ENCODE measurements around the gene TNIK.

Gene TNIK

DNA sequence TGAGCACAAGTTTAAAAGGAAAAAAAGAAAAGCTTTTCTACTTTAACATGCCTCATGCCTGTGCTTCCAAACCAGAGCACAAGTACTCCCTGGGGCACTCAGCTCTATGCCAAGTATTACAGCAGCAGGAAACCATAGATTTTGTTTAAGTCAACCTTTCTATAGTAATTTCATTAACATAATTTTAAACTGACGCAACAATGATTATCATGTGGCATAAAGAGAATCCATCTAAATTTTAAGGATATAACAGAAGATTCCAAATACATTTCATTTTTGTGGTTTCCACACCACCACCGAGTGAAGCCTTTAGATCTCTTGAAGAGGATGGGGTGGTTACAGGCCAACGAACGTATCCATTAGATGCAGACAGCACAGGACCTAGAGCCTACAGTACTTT, 112.1 kb downstream of the TNIK start:
- TF ChIP-seq POLR2AphosphoS5 (IDR thresholded peaks at IDR 0.05; ENCODE audit: low read depth, low read length) (no peak), SIN3A (IDR thresholded peaks at IDR 0.05; ENCODE audit: borderline replicate concordance, insufficient read depth, low read length) (no peak), TAF1 (IDR thresholded peaks at IDR 0.05; ENCODE audit: borderline replicate concordance, insufficient read depth, low read length) (no peak), FOXP2 (optimal IDR thresholded peaks at IDR 0.05; ENCODE audit: borderline replicate concordance, extremely low read depth, extremely low read length, insufficient read depth) (no peak)
- TF ChIP-seq, protein P1, sequence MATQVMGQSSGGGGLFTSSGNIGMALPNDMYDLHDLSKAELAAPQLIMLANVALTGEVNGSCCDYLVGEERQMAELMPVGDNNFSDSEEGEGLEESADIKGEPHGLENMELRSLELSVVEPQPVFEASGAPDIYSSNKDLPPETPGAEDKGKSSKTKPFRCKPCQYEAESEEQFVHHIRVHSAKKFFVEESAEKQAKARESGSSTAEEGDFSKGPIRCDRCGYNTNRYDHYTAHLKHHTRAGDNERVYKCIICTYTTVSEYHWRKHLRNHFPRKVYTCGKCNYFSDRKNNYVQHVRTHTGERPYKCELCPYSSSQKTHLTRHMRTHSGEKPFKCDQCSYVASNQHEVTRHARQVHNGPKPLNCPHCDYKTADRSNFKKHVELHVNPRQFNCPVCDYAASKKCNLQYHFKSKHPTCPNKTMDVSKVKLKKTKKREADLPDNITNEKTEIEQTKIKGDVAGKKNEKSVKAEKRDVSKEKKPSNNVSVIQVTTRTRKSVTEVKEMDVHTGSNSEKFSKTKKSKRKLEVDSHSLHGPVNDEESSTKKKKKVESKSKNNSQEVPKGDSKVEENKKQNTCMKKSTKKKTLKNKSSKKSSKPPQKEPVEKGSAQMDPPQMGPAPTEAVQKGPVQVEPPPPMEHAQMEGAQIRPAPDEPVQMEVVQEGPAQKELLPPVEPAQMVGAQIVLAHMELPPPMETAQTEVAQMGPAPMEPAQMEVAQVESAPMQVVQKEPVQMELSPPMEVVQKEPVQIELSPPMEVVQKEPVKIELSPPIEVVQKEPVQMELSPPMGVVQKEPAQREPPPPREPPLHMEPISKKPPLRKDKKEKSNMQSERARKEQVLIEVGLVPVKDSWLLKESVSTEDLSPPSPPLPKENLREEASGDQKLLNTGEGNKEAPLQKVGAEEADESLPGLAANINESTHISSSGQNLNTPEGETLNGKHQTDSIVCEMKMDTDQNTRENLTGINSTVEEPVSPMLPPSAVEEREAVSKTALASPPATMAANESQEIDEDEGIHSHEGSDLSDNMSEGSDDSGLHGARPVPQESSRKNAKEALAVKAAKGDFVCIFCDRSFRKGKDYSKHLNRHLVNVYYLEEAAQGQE (IDR thresholded peaks at IDR 0.05; ENCODE audit: insufficient read depth in 1 of 2, low read depth in 2 of 2, low read length in 2 of 2), result no peak

DNA sequence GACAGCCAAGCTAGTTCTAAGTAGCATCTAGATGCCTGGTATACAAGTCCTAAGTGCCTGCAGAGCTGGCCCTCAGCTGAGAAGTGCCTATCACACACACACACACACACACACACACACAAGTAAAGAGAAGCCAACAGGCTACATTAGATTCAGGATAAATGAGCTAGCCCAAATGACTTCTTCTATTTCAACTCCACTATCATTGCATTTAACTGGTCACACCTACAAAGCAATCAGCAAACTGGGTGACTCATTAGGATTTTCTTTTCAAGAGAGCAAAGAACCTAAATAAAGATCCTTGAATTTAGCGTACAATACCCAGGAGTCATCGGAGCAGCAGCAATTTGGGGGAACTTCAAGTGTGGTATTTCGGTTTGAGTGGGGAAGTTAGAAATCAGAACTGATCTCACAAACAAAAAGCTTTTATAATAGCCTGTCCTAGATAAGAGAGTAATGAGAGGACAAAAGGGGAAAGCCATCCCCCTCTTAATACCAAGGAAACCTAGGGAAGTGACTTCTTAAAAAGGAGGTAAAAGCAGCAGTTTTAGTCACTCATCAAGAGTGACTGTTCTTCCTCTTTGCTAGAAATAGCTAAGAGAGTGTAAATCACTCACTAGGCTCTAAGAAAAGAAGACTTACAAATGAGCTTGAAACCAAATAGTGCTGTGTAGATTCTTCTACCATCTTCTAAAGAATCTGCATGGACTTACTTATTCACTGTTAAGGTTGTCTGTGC, 112.7 kb downstream of the TNIK start:
- no peak for TF ChIP-seq TAF1 (IDR thresholded peaks at IDR 0.05; ENCODE audit: borderline replicate concordance, insufficient read depth, low read length)
- TF ChIP-seq, protein P1 (IDR thresholded peaks at IDR 0.05; ENCODE audit: insufficient read depth in 1 of 2, low read depth in 2 of 2, low read length in 2 of 2), result no peak
- no peak for TF ChIP-seq FOXP2 (optimal IDR thresholded peaks at IDR 0.05; ENCODE audit: borderline replicate concordance, extremely low read depth, extremely low read length, insufficient read depth)
- TF ChIP-seq POLR2AphosphoS5 (IDR thresholded peaks at IDR 0.05; ENCODE audit: low read depth, low read length), result no peak
- no peak for TF ChIP-seq SIN3A (IDR thresholded peaks at IDR 0.05; ENCODE audit: borderline replicate concordance, insufficient read depth, low read length)

DNA sequence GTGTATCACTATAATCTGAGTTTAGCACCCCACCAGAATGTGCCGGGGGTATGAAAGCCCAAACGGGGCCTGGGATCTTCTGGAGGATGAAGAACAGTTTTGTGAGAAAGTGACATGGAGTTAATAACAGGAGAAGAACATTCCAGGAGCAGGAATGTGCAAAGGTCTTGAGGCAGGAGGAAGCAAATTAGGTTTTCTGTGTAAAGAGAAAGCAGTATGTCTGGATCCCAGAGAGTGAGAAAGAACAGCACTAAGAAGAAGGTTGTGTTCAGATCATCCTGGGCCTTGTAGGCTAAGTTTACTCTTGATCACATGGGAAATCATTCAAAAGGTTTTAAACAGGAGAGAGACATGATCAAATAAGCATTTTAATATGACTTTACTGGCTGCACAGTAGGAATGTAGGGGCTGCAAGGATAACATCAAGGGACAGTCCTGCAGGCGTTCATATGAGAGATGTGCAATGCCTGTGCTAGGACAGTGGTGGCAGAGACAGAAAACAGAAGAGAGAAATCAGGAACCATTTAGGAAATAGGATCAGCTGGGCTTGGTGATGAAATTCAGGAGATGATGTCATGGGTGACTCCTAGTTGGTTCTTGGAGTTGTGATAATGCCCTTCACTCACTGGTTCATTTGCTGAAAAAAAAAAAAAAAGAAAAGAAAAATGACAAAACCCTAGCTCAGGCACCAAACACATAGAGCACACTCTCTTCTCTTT, 113.5 kb downstream of the TNIK start:
- TF ChIP-seq SIN3A (IDR thresholded peaks at IDR 0.05; ENCODE audit: borderline replicate concordance, insufficient read depth, low read length) (no peak), FOXP2 (optimal IDR thresholded peaks at IDR 0.05; ENCODE audit: borderline replicate concordance, extremely low read depth, extremely low read length, insufficient read depth) (no peak), POLR2AphosphoS5 (IDR thresholded peaks at IDR 0.05; ENCODE audit: low read depth, low read length) (no peak), TAF1 (IDR thresholded peaks at IDR 0.05; ENCODE audit: borderline replicate concordance, insufficient read depth, low read length) (no peak)
- TF ChIP-seq, protein P1 (IDR thresholded peaks at IDR 0.05; ENCODE audit: insufficient read depth in 1 of 2, low read depth in 2 of 2, low read length in 2 of 2), result no peak

DNA sequence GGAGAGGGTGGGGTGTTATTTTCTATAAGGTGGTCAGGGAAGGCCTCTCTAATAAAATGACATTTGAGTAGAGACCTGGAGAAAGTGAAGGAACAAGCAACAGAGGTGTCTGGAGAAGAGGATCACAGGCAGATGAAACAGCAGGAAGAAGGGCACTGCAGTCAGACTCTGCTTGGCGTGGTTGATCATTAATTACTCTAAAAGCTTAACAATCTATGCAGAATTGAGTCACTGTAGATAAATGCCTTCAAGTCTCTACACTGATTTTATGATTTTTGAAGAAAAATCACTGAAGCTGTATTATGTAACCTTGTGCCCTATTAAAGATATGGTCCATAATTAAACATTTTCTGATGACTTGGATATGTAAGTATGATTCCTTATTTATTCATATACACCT, 114.2 kb downstream of the TNIK start:
- TF ChIP-seq SIN3A (IDR thresholded peaks at IDR 0.05; ENCODE audit: borderline replicate concordance, insufficient read depth, low read length) (no peak), POLR2AphosphoS5 (IDR thresholded peaks at IDR 0.05; ENCODE audit: low read depth, low read length) (no peak), TAF1 (IDR thresholded peaks at IDR 0.05; ENCODE audit: borderline replicate concordance, insufficient read depth, low read length) (no peak), FOXP2 (optimal IDR thresholded peaks at IDR 0.05; ENCODE audit: borderline replicate concordance, extremely low read depth, extremely low read length, insufficient read depth) (no peak)
- TF ChIP-seq, protein P1 (IDR thresholded peaks at IDR 0.05; ENCODE audit: insufficient read depth in 1 of 2, low read depth in 2 of 2, low read length in 2 of 2), result no peak

Measured in PFSK-1 (cell line).